ENCODE measurements around the gene MVB12B. TPM values are rescaled to one million over a fixed set of nuclear protein-coding genes. Genes with fewer than 3 reads are reported as not detected.

The MVB12B gene
- total RNA-seq, 1 donor from 2014 or later, result 20.2 TPM

DNA sequence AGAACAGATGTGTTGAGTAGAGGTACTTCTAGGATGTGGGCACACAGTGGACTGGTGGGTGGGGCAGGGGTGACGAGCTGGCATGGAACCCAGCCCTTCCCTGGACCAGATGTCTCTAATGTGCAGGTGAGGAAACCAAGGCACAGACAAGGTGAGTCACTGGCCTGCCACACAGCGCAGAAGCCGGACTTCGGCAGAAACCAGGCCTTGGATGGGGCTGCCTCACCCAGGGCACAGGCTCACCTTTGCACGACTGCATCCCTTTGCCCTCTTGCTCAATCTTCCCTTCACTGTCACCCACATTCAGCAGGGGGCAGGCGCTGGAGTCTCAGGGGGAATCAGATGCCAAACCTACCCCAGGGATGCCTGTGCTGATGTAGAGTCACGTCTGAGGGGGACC is 221.7 kb downstream of the MVB12B start:
- Mint-ChIP-seq H3K4me3 (ENCODE audit: unreplicated experiment) (no peak overlapping the region), H3K27me3 (ENCODE audit: unreplicated experiment) (peaks cover 9% of the 10 kb centered on the region), H3K27ac (ENCODE audit: unreplicated experiment) (no peak overlapping the region), H3K4me1 (ENCODE audit: unreplicated experiment) (no peaks in the 10 kb centered on the region), H3K36me3 (ENCODE audit: unreplicated experiment) (no peaks in the 10 kb centered on the region), H3K9me3 (ENCODE audit: unreplicated experiment) (no peaks in the 10 kb centered on the region)
- no peak for DNase-seq (ENCODE audit: extremely low spot score, unreplicated experiment)
- TF ChIP-seq, protein P1, sequence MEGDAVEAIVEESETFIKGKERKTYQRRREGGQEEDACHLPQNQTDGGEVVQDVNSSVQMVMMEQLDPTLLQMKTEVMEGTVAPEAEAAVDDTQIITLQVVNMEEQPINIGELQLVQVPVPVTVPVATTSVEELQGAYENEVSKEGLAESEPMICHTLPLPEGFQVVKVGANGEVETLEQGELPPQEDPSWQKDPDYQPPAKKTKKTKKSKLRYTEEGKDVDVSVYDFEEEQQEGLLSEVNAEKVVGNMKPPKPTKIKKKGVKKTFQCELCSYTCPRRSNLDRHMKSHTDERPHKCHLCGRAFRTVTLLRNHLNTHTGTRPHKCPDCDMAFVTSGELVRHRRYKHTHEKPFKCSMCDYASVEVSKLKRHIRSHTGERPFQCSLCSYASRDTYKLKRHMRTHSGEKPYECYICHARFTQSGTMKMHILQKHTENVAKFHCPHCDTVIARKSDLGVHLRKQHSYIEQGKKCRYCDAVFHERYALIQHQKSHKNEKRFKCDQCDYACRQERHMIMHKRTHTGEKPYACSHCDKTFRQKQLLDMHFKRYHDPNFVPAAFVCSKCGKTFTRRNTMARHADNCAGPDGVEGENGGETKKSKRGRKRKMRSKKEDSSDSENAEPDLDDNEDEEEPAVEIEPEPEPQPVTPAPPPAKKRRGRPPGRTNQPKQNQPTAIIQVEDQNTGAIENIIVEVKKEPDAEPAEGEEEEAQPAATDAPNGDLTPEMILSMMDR (IDR thresholded peaks at IDR 0.05), result no peak

DNA sequence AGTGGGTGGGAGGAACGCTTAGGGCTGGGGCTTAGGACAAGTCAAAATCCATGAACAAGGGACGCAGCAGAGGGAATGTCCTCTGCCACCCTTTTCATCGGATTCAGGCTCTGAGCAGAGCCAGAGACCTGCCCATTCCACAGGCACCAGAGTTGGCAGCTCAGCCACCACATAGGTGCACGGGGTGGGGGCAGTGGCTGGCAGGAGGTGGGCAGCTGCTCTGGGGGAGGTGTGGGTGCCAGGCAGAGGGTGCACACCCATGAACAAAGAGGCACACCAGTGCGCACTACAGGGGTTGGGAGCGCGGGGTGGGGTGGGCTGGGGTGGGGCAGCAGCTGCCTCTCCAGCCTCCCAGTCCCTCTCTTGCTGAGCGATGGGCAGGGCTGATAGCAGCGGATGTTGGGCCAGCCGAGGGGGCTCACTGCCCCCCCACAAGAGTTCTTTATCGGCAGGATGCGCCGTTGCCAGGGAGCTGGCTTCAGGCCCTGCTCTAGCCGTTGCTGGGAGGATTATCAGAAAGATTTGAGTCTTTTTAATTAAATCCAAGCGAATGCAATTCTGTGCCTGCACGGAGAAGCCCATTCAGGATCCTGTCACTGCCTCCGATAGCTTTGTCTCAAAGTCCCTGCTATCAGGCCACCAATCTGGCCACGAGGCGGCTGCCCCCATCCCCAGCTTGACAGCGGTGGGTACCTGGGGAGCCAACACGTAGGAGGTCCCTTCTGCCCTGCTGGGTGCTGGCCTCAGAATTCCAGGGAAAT is 222.8 kb downstream of the MVB12B start:
- H3K36me3 Mint-ChIP-seq (ENCODE audit: unreplicated experiment), result no peaks in the 10 kb centered on the region
- peaks cover 9% of the 10 kb centered on the region for H3K27me3 Mint-ChIP-seq (ENCODE audit: unreplicated experiment)
- TF ChIP-seq, protein P1 (IDR thresholded peaks at IDR 0.05), result no peak
- no peaks in the 10 kb centered on the region for H3K4me1 Mint-ChIP-seq (ENCODE audit: unreplicated experiment)
- H3K27ac Mint-ChIP-seq (ENCODE audit: unreplicated experiment), result no peak overlapping the region
- no peaks in the 10 kb centered on the region for H3K9me3 Mint-ChIP-seq (ENCODE audit: unreplicated experiment)
- DNase-seq (ENCODE audit: extremely low spot score, unreplicated experiment), result no peak
- no peak overlapping the region for H3K4me3 Mint-ChIP-seq (ENCODE audit: unreplicated experiment)

DNA sequence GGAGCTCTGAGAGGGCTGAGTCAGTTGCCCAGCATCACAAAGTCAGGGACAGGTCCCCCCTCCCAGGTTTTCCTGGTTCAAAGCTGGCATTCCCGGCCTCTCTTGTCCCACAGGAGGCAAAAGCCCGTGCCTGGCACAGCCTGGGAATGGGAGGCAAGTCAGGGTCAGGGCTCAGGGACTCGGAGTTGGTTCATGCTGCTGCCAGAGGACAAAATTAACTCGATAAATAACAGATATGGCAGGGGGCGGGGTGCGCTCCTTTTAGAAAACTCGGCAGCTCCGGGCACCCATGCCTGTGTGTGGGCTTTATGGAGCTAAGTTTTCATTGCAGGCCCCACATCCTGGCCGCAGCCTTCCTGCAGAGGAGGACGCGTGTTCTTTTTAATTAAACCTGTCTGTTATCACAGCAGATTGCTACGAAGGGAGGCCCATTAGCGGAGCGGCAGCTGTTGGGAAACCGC is 224.3 kb downstream of the MVB12B start:
- TF ChIP-seq, protein P1 (IDR thresholded peaks at IDR 0.05), result no peak
- Mint-ChIP-seq H3K4me1 (ENCODE audit: unreplicated experiment) (no peaks in the 10 kb centered on the region), H3K4me3 (ENCODE audit: unreplicated experiment) (no peak overlapping the region), H3K27me3 (ENCODE audit: unreplicated experiment) (peaks cover 6% of the 10 kb centered on the region), H3K27ac (ENCODE audit: unreplicated experiment) (no peak overlapping the region), H3K9me3 (ENCODE audit: unreplicated experiment) (no peaks in the 10 kb centered on the region), H3K36me3 (ENCODE audit: unreplicated experiment) (no peaks in the 10 kb centered on the region)
- no peak for DNase-seq (ENCODE audit: extremely low spot score, unreplicated experiment)

DNA sequence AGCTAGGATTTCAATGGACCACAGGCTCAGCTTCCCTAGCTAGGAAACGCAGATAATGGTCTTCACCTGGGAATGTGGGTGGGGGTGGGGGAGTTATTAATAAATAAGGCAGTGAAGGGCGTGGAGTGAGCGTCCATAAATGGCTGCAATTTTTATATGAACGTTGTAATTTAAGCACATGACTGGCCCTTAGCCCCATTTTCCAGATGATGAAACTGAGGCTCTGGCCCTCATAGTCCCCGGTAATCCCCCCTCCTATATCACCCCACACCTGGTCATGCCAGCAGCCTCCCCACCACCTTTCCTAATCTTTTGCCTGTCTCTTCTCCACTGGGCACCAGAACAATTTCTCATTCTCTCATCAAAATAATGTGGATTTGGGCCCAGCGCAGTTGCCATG is 225.2 kb downstream of the MVB12B start:
- peaks cover 3% of the 10 kb centered on the region for H3K27me3 Mint-ChIP-seq (ENCODE audit: unreplicated experiment)
- H3K9me3 Mint-ChIP-seq (ENCODE audit: unreplicated experiment), result no peaks in the 10 kb centered on the region
- H3K27ac Mint-ChIP-seq (ENCODE audit: unreplicated experiment), result no peak overlapping the region
- DNase-seq (ENCODE audit: extremely low spot score, unreplicated experiment), result no peak
- H3K36me3 Mint-ChIP-seq (ENCODE audit: unreplicated experiment), result no peaks in the 10 kb centered on the region
- TF ChIP-seq, protein P1 (IDR thresholded peaks at IDR 0.05), result no peak
- H3K4me1 Mint-ChIP-seq (ENCODE audit: unreplicated experiment), result no peaks in the 10 kb centered on the region
- H3K4me3 Mint-ChIP-seq (ENCODE audit: unreplicated experiment), result no peak overlapping the region

DNA sequence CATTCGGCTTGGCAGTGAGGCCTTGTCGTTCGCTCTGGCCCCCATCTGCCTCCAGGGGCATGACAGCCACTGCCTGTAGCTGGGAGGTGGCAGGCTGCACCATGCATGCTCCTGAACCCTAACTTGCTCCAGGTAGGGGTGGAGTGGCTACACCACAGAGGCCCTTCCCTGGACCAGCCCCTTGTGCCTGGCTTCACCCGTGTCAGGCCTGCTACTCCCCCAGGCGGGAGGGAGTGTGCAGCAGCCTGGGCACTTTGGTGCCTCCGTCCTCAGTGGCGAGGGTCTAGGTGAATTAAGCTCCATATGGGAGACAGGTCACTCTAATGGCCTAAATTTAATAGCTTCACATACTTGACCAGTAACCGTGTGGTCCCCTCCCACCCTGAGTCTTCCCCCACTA is 227.7 kb downstream of the MVB12B start:
- H3K27ac Mint-ChIP-seq (ENCODE audit: unreplicated experiment), result no peak overlapping the region
- no peaks in the 10 kb centered on the region for H3K9me3 Mint-ChIP-seq (ENCODE audit: unreplicated experiment)
- H3K4me1 Mint-ChIP-seq (ENCODE audit: unreplicated experiment), result no peaks in the 10 kb centered on the region
- H3K4me3 Mint-ChIP-seq (ENCODE audit: unreplicated experiment), result no peak overlapping the region
- DNase-seq (ENCODE audit: extremely low spot score, unreplicated experiment), result no peak
- H3K27me3 Mint-ChIP-seq (ENCODE audit: unreplicated experiment), result peaks cover 10% of the 10 kb centered on the region
- H3K36me3 Mint-ChIP-seq (ENCODE audit: unreplicated experiment), result no peaks in the 10 kb centered on the region
- TF ChIP-seq, protein P1 (IDR thresholded peaks at IDR 0.05), result no peak

All from osteocyte (in vitro differentiated cells).